Stomach (tissue), 9 donors: ENCODE measurements around the gene CRIM1. TPM values are rescaled to one million over a fixed set of nuclear protein-coding genes. Genes with fewer than 3 reads are reported as not detected.

Experiments
- DNase-seq, 2 donors: peaks; one replicate each; pipeline versions ENCODE4 v3.0.0 to v3.0.0-alpha.2; 2013 to 2019
- H3K27ac ChIP-seq, 5 donors: fragments of 200-600 bp in 4 of 5; sonication (generic) in 4 of 5; one replicate each; pipeline ENCODE4 v1.5.1; 2013 to 2019; ENCODE audit warnings: mild to moderate bottlenecking in 1 of 5, moderate library complexity in 1 of 5
- H3K27me3 ChIP-seq, 3 donors: fragments of 200-600 bp; sonication (generic); one replicate each; pipeline ENCODE4 v1.5.1; 2017 to 2019; ENCODE audit warnings: mixed run types in 1 of 3
- H3K36me3 ChIP-seq, 4 donors: fragments of 200-600 bp; sonication (generic); 1 replicate in 3 of 4; 2 replicates in 1 of 4; pipeline ENCODE4 v1.5.1; 2016 to 2019
- H3K4me1 ChIP-seq, 4 donors: fragments of 200-600 bp; sonication (generic); one replicate each; pipeline ENCODE4 v1.5.1; 2016 to 2019
- H3K4me3 ChIP-seq, 4 donors: fragments of 200-600 bp; sonication (generic) in 3 of 4; one replicate each; pipeline ENCODE4 v1.5.1; 2016 to 2019; ENCODE audit warnings: mild to moderate bottlenecking in 1 of 4
- H3K9me3 ChIP-seq, 4 donors: fragments of 200-600 bp; sonication (generic); one replicate each; pipeline ENCODE4 v1.5.1; 2016 to 2019
- CTCF ChIP-seq, 7 experiments: fragments of 450-650 bp in 4 of 7; fragments of 200-600 bp in 3 of 7; sonication (generic) in 3 of 7; IDR thresholded peaks; one replicate each; pipeline ENCODE4 v1.5.1; 2016 to 2019; ENCODE audit warnings: antibody characterized with exemption in 7 of 7, control low read depth in 2 of 7, mild to moderate bottlenecking in 1 of 7
- EP300 ChIP-seq: sonication (generic); formaldehyde crosslinking; IDR thresholded peaks from one replicate; pipeline ENCODE4 v1.6.1; 2017; ENCODE audit warnings: antibody characterized with exemption
- POLR2A ChIP-seq, 4 donors: fragments of 450-650 bp; IDR thresholded peaks; one replicate each; pipeline ENCODE4 v1.6.1; 2016; ENCODE audit warnings: antibody characterized with exemption in 4 of 4, control low read depth in 2 of 4, mild to moderate bottlenecking in 1 of 4, moderate library complexity in 1 of 4
- POLR2AphosphoS5 ChIP-seq, 3 donors: sonication (generic); formaldehyde crosslinking; IDR thresholded peaks; one replicate each; pipeline ENCODE4 v1.6.1; 2016; ENCODE audit warnings: antibody characterized with exemption in 3 of 3
- WGBS, 5 donors: extraction: QIAGEN DNeasy Blood & Tissue Kit in 3 of 5; methylation state at CpG; one replicate each; pipeline versions ENCODE4 v1.1.5 to v1.1.7; 2013 to 2018; 5-methylcytosine and 5-hydroxymethylcytosine counted together
- intact Hi-C: fragments of 100-400 bp; cut with DNase I; formaldehyde crosslinking; loops from one replicate; pipeline ENCODE4 v1.15.1; 2023; ENCODE audit warnings: low total_unique reads
- polyA plus RNA-seq, 3 donors: library from polyadenylated mRNA; stranded (reverse); fragments of 200-250 nt; gene quantifications; one replicate each; pipeline ENCODE4 v1.2.3, GENCODE V29; 2013
- total RNA-seq, 5 donors: library from RNA; depleted of rRNA; stranded (reverse); fragments of >200 nt; gene quantifications; one replicate each; pipeline versions ENCODE4 v1.1.0 to v1.2.3, GENCODE V29; 2014 to 2016
- donor health status: healthy with polysubstance abuse.
- donor health status: Bipolar disorder and iron deficiency.
- donor health status: healthy.

Gene CRIM1
- total and polyA plus RNA-seq, 8 donors, result 3.1 to 158 (median 50.7) TPM

GRCh38 chr2:36403675-36404230, 48.2 kb downstream of the CRIM1 start:
- no peaks in the 10 kb centered on the region for H3K36me3 ChIP-seq
- no peaks in the 10 kb centered on the region for H3K9me3 ChIP-seq
- peaks cover 0 to 21% (median 10%) of the 10 kb centered on the region in 4 donors for H3K4me1 ChIP-seq
- H3K4me3 ChIP-seq, result no peak overlapping the region
- no peaks in the 10 kb centered on the region for H3K27me3 ChIP-seq
- no peak for DNase-seq
- WGBS, 5 donors, result 22 to 64% (median 53%) methylated on average over 1 of the region's 1 CpG
- intact Hi-C loops, result no loop called here
- TF ChIP-seq CTCF (IDR thresholded peaks at IDR 0.05), result no peak
- TF ChIP-seq EP300, result no peak
- no peak for TF ChIP-seq POLR2AphosphoS5 (IDR thresholded peaks at IDR 0.05)
- TF ChIP-seq POLR2A (IDR thresholded peaks at IDR 0.05), result no peak
- no peak overlapping the region for H3K27ac ChIP-seq

- H3K4me3 ChIP-seq, result no peak overlapping the region
- no peak for TF ChIP-seq POLR2A (IDR thresholded peaks at IDR 0.05)
- TF ChIP-seq EP300, result no peak
- no peak for TF ChIP-seq CTCF (IDR thresholded peaks at IDR 0.05)
- no peak for TF ChIP-seq POLR2AphosphoS5 (IDR thresholded peaks at IDR 0.05)
- intact Hi-C loops, result no loop called here
- H3K27ac ChIP-seq, result no peak overlapping the region
- no peak for DNase-seq
- WGBS, 5 donors, result 80 to 96% (median 92%) methylated on average over 3 of the region's 3 CpGs
- H3K9me3 ChIP-seq, result no peaks in the 10 kb centered on the region
- H3K27me3 ChIP-seq, result no peaks in the 10 kb centered on the region
- H3K4me1 ChIP-seq, result peaks cover 0 to 27% (median 14%) of the 10 kb centered on the region in 4 donors
- H3K36me3 ChIP-seq, result no peaks in the 10 kb centered on the region
Measured at GRCh38 chr2:36404318-36404717, 48.7 kb downstream of the CRIM1 start.

DNA sequence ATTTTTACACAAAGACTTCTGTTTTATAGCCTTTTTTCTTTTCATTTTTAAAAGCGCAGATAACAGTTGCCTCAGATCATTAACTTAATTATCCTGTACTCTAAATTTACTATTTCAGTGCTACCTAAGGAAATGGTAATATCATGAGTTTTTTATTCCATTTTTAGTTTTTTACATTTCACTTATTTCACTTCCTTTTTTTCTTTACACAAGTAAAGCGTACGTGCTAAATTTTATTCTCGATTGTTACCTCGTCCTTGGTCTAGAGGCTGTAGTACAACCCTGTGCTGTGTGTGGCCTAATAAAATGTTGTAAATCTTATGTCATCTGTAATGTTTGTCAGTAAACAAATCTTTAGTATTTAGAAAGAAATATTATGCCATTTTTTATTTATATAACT, 49.2 kb downstream of the CRIM1 start:
- Histone ChIP-seq H3K27me3 (no peaks in the 10 kb centered on the region), H3K27ac (no peak overlapping the region), H3K4me1 (peaks cover 1 to 30% (median 17%) of the 10 kb centered on the region in 4 donors), H3K36me3 (no peaks in the 10 kb centered on the region), H3K9me3 (no peaks in the 10 kb centered on the region), H3K4me3 (no peak overlapping the region)
- TF ChIP-seq POLR2A (IDR thresholded peaks at IDR 0.05) (no peak), EP300 (no peak), POLR2AphosphoS5 (IDR thresholded peaks at IDR 0.05) (no peak), CTCF (IDR thresholded peaks at IDR 0.05) (no peak)
- 72 to 87% (median 86%) methylated on average over 5 of the region's 5 CpGs for WGBS, 5 donors
- intact Hi-C loops, result no loop called here
- no peak for DNase-seq

DNA sequence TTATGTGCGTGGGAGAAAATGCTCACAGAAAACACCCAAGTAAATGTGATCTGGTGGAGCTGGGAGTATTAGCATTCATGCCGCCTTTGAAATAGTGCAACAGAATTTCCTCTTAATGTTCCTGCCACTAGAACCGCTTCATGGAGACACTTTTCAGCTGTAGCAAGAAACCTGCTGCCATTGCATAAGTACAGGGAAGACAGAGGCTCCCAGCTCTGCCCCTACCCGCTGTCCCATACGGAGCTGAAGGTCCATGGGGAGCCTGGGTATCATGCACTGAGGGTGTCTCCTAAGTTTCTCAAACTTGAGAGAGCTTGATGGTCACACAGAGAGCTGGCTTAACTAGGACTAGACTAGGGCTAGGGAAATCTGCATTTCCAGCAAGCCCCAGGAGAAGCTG, 49.6 kb downstream of the CRIM1 start:
- H3K27ac ChIP-seq, result no peak overlapping the region
- no peaks in the 10 kb centered on the region for H3K27me3 ChIP-seq
- intact Hi-C loops, result no loop called here
- DNase-seq, result no peak
- H3K4me3 ChIP-seq, result no peak overlapping the region
- TF ChIP-seq CTCF (IDR thresholded peaks at IDR 0.05), result no peak
- TF ChIP-seq EP300, result no peak
- TF ChIP-seq POLR2AphosphoS5 (IDR thresholded peaks at IDR 0.05), result no peak
- TF ChIP-seq POLR2A (IDR thresholded peaks at IDR 0.05), result no peak
- no peaks in the 10 kb centered on the region for H3K9me3 ChIP-seq
- peaks cover 4 to 34% (median 20%) of the 10 kb centered on the region in 4 donors for H3K4me1 ChIP-seq
- 74 to 93% (median 85%) methylated on average over 5 of the region's 5 CpGs for WGBS, 5 donors
- H3K36me3 ChIP-seq, result no peaks in the 10 kb centered on the region
